CD4-positive, alpha-beta T cell (primary cell): Measurements from ENCODE around the gene CEP68. TPM values are rescaled to one million over a fixed set of nuclear protein-coding genes. Genes with fewer than 3 reads are reported as not detected.

Experiments
- ATAC-seq: fragments of 200-7000 bp; cut with Tn5 transposase; one replicate; pipeline ENCODE4 v1.10.0; 2022; ENCODE audit warnings: mild to moderate bottlenecking; ENCODE audit not compliant: poor library complexity
- CTCF ChIA-PET: fragments of 350-600 bp; sonication (Branson Sonifier 250); formaldehyde crosslinking; loops from one replicate; lab custom pipeline; 2021; ENCODE audit warnings: antibody characterized with exemption, inconsistent platforms; lab: Charles Lee
- POLR2A ChIA-PET: fragments of 350-600 bp; sonication (Branson Sonifier 250); formaldehyde crosslinking; loops from one replicate; lab custom pipeline; 2021; ENCODE audit warnings: antibody characterized with exemption, inconsistent platforms; lab: Charles Lee
- DNase-seq, 14 experiments: peaks; one replicate each; pipeline ENCODE4 v3.0.0-alpha.2; 2013 to 2020; ENCODE audit warnings: mixed read lengths in 2 of 14
- H3K27ac ChIP-seq, 2 donors: one replicate each; pipeline versions ENCODE4 v1.5.1 to v1.7.0; 2013; ENCODE audit warnings: low read length in 2 of 2, low read depth in 1 of 2, mild to moderate bottlenecking in 1 of 2
- H3K27me3 ChIP-seq, 2 experiments: 1 replicate in 1 of 2; 2 replicates in 1 of 2; pipeline versions ENCODE4 v1.6.1 to v1.7.0; 2013; ENCODE audit warnings: low read length in 2 of 2, control low read depth in 1 of 2, mild to moderate bottlenecking in 1 of 2, moderate library complexity in 1 of 2; ENCODE audit not compliant: insufficient read depth in 2 of 2, control insufficient read depth in 1 of 2
- H3K36me3 ChIP-seq: one replicate; pipeline ENCODE4 v1.6.1; 2013; ENCODE audit warnings: low read length, control low read depth; ENCODE audit not compliant: insufficient read depth
- H3K4me1 ChIP-seq: one replicate; pipeline ENCODE4 v1.6.1; 2013; ENCODE audit warnings: low read length, control low read depth; ENCODE audit not compliant: insufficient read depth
- H3K4me3 ChIP-seq: one replicate; pipeline ENCODE4 v1.5.1; 2013; ENCODE audit warnings: mild to moderate bottlenecking, low read length, moderate library complexity
- H3K9me3 ChIP-seq, 2 experiments: 1 replicate in 1 of 2; 2 replicates in 1 of 2; pipeline versions ENCODE4 v1.6.1 to v1.7.0; 2013; ENCODE audit warnings: low read length in 2 of 2, mild to moderate bottlenecking in 2 of 2, control low read depth in 1 of 2, moderate library complexity in 1 of 2; ENCODE audit not compliant: control insufficient read depth in 1 of 2, insufficient read depth in 1 of 2
- H3K27ac Mint-ChIP-seq: one replicate; pipeline ENCODE4 v1.8.0; 2020; ENCODE audit warnings: mixed read lengths
- H3K27me3 Mint-ChIP-seq: one replicate; pipeline ENCODE4 v1.8.0; 2021; ENCODE audit warnings: mixed read lengths
- H3K36me3 Mint-ChIP-seq: one replicate; pipeline ENCODE4 v1.8.0; 2021; ENCODE audit warnings: low read depth, mixed read lengths
- H3K4me1 Mint-ChIP-seq: one replicate; pipeline ENCODE4 v1.8.0; 2021; ENCODE audit warnings: low read depth, mixed read lengths
- H3K4me3 Mint-ChIP-seq: one replicate; pipeline ENCODE4 v1.8.0; 2020; ENCODE audit warnings: mild to moderate bottlenecking, mixed read lengths
- H3K9me3 Mint-ChIP-seq: one replicate; pipeline ENCODE4 v1.8.0; 2020; ENCODE audit warnings: mixed read lengths
- intact Hi-C, 2 experiments: fragments of 100-400 bp; cut with DNase I in 1 of 2; cut with micrococcal nuclease in 1 of 2; formaldehyde crosslinking; loops; one replicate each; pipeline versions ENCODE4 v1.15.1 to v1.9.0; 2023 to 2025; cut with DNase I, micrococcal nuclease
- total RNA-seq, 174 experiments: library from RNA in 2 of 174; stranded (reverse) in 2 of 174; gene quantifications; one replicate each; pipeline ENCODE4 v1.2.3 and lab custom pipeline; 2021 to 2026
- TF ChIP-seq, protein P1 (sequence below): fragments of 200-600 bp; IDR thresholded peaks from one replicate; pipeline ENCODE4 v1.8.0; 2022; ENCODE audit warnings: antibody characterized with exemption, mild to moderate bottlenecking

The CEP68 gene
- total RNA-seq, 2 experiments from 2014 or later = 19.4 to 20.1 TPM

DNA sequence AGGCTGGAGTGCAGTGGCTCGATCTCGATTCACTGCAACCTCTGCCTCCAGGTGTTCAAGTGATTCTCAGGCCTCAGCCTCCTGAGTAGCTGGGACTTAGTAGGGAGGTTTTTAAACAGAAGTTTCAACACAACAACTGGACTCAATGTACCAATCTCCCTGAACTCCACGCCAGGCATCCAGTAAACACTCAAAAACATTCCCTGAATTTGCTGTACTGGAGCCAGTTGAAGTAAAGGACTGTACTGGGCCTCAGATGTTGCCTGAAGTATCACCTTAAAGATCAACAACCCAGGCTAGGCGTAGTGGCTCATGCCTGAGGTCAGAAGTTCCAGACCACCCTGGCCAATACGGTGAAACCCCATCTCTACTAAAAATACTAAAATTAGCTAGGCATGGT is 51.3 kb downstream of the CEP68 start:
- POLR2A ChIA-PET = interaction anchor here (1.6 kb wide), 1 partner anchor 22 kb away, joined by 6 read pairs; the partner anchor contains the start of gene RAB1A
- CTCF ChIA-PET = interaction anchor here (0.6 kb wide), 1 partner anchor 1278 kb away, joined by 3 read pairs; no protein-coding TSS in a partner anchor

DNA sequence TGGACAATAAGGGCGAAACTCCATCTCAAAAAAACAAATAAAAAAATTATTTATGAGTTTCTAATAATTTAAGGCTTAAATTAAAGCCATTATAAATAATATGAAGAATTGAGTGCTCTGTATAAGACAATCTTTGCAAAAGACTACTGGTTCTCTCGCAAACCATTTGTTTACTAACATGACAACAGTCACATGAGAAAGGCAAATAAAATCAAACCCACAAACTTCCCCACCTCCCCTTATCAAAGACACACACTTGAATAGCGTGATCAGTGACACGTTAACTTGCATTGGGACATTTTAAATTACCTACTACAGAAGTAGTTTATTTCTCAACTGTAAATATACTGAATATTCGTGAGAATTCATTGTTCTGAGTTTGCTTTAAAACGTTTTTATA is 52.6 kb downstream of the CEP68 start:
- no peak overlapping the region for H3K27ac Mint-ChIP-seq
- Histone ChIP-seq H3K27ac (no peak overlapping the region), H3K9me3 (no peaks in the 10 kb centered on the region), H3K4me1 (peaks cover 20% of the 10 kb centered on the region), H3K4me3 (no peak overlapping the region), H3K27me3 (no peaks in the 10 kb centered on the region), H3K36me3 (peaks cover 22% of the 10 kb centered on the region)
- intact Hi-C loops = no loop called here
- ATAC-seq = no peak
- DNase-seq = no peak
- peaks cover 54% of the 10 kb centered on the region for H3K36me3 Mint-ChIP-seq
- TF ChIP-seq, protein P1, sequence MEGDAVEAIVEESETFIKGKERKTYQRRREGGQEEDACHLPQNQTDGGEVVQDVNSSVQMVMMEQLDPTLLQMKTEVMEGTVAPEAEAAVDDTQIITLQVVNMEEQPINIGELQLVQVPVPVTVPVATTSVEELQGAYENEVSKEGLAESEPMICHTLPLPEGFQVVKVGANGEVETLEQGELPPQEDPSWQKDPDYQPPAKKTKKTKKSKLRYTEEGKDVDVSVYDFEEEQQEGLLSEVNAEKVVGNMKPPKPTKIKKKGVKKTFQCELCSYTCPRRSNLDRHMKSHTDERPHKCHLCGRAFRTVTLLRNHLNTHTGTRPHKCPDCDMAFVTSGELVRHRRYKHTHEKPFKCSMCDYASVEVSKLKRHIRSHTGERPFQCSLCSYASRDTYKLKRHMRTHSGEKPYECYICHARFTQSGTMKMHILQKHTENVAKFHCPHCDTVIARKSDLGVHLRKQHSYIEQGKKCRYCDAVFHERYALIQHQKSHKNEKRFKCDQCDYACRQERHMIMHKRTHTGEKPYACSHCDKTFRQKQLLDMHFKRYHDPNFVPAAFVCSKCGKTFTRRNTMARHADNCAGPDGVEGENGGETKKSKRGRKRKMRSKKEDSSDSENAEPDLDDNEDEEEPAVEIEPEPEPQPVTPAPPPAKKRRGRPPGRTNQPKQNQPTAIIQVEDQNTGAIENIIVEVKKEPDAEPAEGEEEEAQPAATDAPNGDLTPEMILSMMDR = no peak
- H3K27me3 Mint-ChIP-seq = no peaks in the 10 kb centered on the region
- ChIA-PET POLR2A (no interaction called here), CTCF (no interaction called here)
- no peak overlapping the region for H3K4me3 Mint-ChIP-seq
- H3K9me3 Mint-ChIP-seq = no peaks in the 10 kb centered on the region
- H3K4me1 Mint-ChIP-seq = peaks cover 64% of the 10 kb centered on the region

More for the DNA sequence above, 51.3 kb downstream of the CEP68 start:
- Mint-ChIP-seq H3K36me3 (peaks cover 57% of the 10 kb centered on the region), H3K27ac (no peak overlapping the region), H3K4me3 (no peak overlapping the region), H3K27me3 (no peaks in the 10 kb centered on the region), H3K4me1 (peaks cover 53% of the 10 kb centered on the region), H3K9me3 (no peaks in the 10 kb centered on the region)
- no peaks in the 10 kb centered on the region for H3K9me3 ChIP-seq
- DNase-seq (no peak), ATAC-seq (no peak)
- no peak overlapping the region for H3K27ac ChIP-seq
- no peak overlapping the region for H3K4me3 ChIP-seq
- intact Hi-C loops = no loop called here
- peaks cover 14% of the 10 kb centered on the region for H3K4me1 ChIP-seq
- TF ChIP-seq, protein P1 = no peak
- H3K36me3 ChIP-seq = peaks cover 31% of the 10 kb centered on the region
- H3K27me3 ChIP-seq = no peaks in the 10 kb centered on the region

DNA sequence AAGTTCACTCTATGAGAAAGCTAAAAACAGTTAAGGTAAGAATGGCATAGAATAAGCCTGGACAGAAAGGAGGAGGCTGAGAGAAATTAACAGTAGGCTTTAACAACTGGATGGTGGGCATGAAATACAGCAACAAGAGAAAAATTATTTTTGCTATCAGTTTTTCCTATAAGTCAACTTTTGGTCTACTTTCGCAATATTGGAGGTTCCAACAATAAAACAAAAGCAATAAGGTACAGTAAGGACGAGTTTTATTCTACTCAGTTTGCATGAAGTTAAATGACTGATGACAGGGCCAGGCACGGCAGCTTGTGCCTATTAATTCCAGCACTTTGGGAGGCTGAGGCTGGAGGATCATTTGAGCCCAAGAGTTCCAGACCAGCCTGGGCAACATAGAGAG is 56.4 kb downstream of the CEP68 start:
- Mint-ChIP-seq H3K4me3 (no peak overlapping the region), H3K27ac (no peak overlapping the region), H3K9me3 (no peaks in the 10 kb centered on the region), H3K36me3 (peaks cover 37% of the 10 kb centered on the region), H3K4me1 (peaks cover 67% of the 10 kb centered on the region), H3K27me3 (no peaks in the 10 kb centered on the region)
- Histone ChIP-seq H3K9me3 (no peaks in the 10 kb centered on the region), H3K4me3 (no peak overlapping the region), H3K27me3 (no peaks in the 10 kb centered on the region), H3K27ac (no peak overlapping the region), H3K4me1 (peaks cover 23% of the 10 kb centered on the region), H3K36me3 (peaks cover 7% of the 10 kb centered on the region)
- intact Hi-C loops = no loop called here
- ChIA-PET POLR2A (interaction anchor here (2.0 kb wide), 1 partner anchor 17 kb away, joined by 6 read pairs; the partner anchor contains the start of gene RAB1A), CTCF (interaction anchor here (1.0 kb wide), 1 partner anchor 17 kb away, joined by 3 read pairs; the partner anchor contains the start of gene RAB1A)
- TF ChIP-seq, protein P1 = no peak
- DNase-seq = no peak
- no peak for ATAC-seq
